Skeletal muscle tissue (tissue), 4 donors: ENCODE results near the gene AKT2. TPM values are rescaled to one million over a fixed set of nuclear protein-coding genes. Genes with fewer than 3 reads are reported as not detected.

Experiments
- H3K27ac ChIP-seq: one replicate; pipeline ENCODE4 v1.7.0; 2013; ENCODE audit warnings: mild to moderate bottlenecking, low read depth, low read length, inconsistent platforms
- H3K27me3 ChIP-seq, 3 donors: one replicate each; pipeline ENCODE4 v1.7.0; 2013; ENCODE audit warnings: low read length in 3 of 3; ENCODE audit not compliant: control insufficient read depth in 3 of 3, insufficient read depth in 3 of 3
- H3K36me3 ChIP-seq, 3 donors: one replicate each; pipeline ENCODE4 v1.7.0; 2013; ENCODE audit warnings: low read length in 3 of 3; ENCODE audit not compliant: control insufficient read depth in 3 of 3, insufficient read depth in 3 of 3
- H3K4me1 ChIP-seq, 3 donors: one replicate each; pipeline ENCODE4 v1.7.0; 2013; ENCODE audit warnings: low read length in 3 of 3, mild to moderate bottlenecking in 3 of 3; ENCODE audit not compliant: control insufficient read depth in 3 of 3, insufficient read depth in 3 of 3
- H3K4me3 ChIP-seq, 3 donors: one replicate each; pipeline ENCODE4 v1.7.0; 2013; ENCODE audit warnings: low read length in 3 of 3
- H3K9ac ChIP-seq, 3 donors: one replicate each; pipeline ENCODE4 v1.7.0; 2013; ENCODE audit warnings: low read length in 3 of 3, mild to moderate bottlenecking in 3 of 3, moderate library complexity in 2 of 3, low read depth in 1 of 3
- H3K9me3 ChIP-seq, 3 donors: one replicate each; pipeline ENCODE4 v1.7.0; 2013; ENCODE audit warnings: low read length in 3 of 3; ENCODE audit not compliant: control insufficient read depth in 3 of 3
- total RNA-seq: library from RNA; depleted of rRNA; stranded (reverse); fragments of >200 nt; gene quantifications from one replicate; pipeline ENCODE4 v1.2.3, GENCODE V29; 2014
- donor health status: Osteomylitis.

The AKT2 gene
- total RNA-seq, 1 donor from 2014 or later, result 91.3 TPM

DNA sequence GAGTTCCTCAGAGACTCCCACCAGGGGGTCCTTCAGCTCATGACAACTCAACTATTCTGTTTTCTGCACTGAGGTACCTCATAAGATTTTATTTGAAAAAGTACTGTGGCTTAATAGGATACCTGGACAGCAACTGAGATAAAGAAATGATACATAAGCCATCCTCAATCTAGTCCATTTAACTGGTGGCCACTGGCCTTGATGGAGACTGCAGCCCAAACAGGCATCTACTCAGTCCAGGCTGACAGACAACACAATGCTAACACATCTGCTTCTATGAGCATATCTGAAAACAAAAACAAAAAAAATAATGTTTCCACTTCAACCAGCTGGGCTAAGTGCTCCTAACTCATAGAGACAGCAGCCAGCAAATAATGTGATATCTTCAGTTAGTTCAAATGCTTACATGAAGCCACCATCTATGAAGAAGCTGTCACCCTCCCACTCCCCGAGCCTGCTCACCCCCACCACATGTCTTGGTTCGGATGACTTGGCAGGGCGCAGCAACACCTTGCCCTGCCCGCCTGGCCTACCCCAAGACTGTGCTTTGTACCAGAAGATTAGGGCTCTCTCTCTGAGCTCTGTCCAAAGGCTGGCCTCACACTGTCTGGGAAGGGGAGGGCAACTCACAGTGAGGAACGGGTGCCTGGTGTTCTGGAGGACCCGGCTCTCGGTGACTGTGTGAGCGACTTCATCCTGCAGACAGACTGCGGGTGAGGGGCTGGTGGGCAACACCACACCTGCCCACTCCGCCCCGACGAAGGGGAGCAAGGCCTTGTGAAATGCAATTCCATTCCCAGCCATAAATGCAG is 45.5 kb downstream of the AKT2 start:
- peaks cover 65 to 72% (median 65%) of the 10 kb centered on the region in 3 donors for H3K36me3 ChIP-seq
- H3K9me3 ChIP-seq, result no peaks in the 10 kb centered on the region
- H3K4me3 ChIP-seq, result no peak overlapping the region
- H3K27me3 ChIP-seq, result no peaks in the 10 kb centered on the region
- H3K4me1 ChIP-seq, result peaks cover 10 to 16% (median 13%) of the 10 kb centered on the region in 3 donors
- H3K9ac ChIP-seq, result no peak overlapping the region
- no peak overlapping the region for H3K27ac ChIP-seq

DNA sequence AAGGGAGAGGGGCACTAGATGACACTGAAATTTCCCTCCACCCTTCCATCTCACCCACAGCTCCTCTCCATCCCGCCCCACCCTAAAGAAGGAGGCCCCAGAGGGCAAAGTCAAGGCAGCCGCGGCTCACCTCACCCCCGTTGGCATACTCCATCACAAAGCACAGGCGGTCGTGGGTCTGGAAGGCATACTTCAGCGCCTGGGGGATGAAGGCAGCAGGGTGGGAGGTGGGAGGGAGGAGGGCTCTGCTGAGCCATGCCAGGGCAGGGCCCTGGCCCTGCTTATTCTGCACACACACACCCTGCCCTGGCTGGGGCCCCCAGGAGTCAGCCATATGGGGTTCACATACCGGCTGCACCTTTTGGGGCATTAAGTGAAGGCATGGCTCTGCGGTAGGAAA is 46.4 kb downstream of the AKT2 start:
- Histone ChIP-seq H3K4me1 (peaks cover 8 to 15% (median 13%) of the 10 kb centered on the region in 3 donors), H3K9ac (no peak overlapping the region), H3K36me3 (peaks cover 65 to 79% (median 73%) of the 10 kb centered on the region in 3 donors), H3K27ac (no peak overlapping the region), H3K4me3 (no peak overlapping the region), H3K9me3 (no peaks in the 10 kb centered on the region), H3K27me3 (no peaks in the 10 kb centered on the region)

DNA sequence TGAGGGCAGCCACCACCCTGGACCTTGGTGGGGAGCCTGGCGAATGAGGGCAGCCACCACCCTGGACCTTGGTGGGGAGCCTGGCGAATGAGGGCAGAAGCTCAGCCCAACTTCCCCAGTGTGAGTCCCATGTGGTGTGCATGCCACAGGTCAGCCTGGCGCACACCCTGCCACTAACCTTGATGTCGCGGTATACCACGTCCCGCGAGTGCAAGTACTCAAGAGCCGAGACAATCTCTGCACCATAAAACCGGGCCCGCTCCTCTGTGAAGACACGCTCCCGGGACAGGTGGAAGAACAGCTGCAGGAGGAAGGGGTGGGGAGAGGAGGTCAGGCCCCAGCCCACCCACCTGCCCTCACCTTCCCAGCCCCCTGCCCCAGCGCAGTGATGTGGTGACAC is 47.4 kb downstream of the AKT2 start:
- no peaks in the 10 kb centered on the region for H3K9me3 ChIP-seq
- H3K27ac ChIP-seq, result no peak overlapping the region
- no peaks in the 10 kb centered on the region for H3K27me3 ChIP-seq
- peaks cover 8 to 13% (median 13%) of the 10 kb centered on the region in 3 donors for H3K4me1 ChIP-seq
- H3K36me3 ChIP-seq, result peaks cover 70 to 86% (median 82%) of the 10 kb centered on the region in 3 donors
- H3K9ac ChIP-seq, result no peak overlapping the region
- no peak overlapping the region for H3K4me3 ChIP-seq

DNA sequence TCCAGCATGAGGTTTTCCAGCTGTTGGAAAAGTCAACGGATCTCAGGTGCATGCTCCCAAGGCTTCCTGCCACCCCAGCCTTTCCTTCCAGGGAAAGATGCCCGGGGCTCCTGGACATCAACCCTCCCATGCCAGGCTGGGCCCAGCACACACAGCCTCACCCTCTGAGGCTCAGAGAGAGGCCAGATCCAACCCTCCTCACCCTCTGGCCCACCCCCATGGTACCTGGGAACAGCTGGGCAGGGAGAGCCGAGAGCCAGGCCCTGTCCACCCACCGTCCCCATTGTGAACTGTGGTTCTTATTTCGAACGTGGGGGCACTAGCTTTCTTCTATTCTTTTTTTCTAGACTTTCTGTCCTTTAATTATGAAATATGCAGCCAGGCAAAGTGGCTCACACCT is 48.8 kb downstream of the AKT2 start:
- no peak overlapping the region for H3K27ac ChIP-seq
- H3K4me1 ChIP-seq, result peaks cover 6 to 9% (median 8%) of the 10 kb centered on the region in 3 donors
- H3K4me3 ChIP-seq, result no peak overlapping the region
- H3K36me3 ChIP-seq, result peaks cover 63 to 75% (median 75%) of the 10 kb centered on the region in 3 donors
- no peaks in the 10 kb centered on the region for H3K27me3 ChIP-seq
- H3K9me3 ChIP-seq, result no peaks in the 10 kb centered on the region
- H3K9ac ChIP-seq, result no peak overlapping the region

DNA sequence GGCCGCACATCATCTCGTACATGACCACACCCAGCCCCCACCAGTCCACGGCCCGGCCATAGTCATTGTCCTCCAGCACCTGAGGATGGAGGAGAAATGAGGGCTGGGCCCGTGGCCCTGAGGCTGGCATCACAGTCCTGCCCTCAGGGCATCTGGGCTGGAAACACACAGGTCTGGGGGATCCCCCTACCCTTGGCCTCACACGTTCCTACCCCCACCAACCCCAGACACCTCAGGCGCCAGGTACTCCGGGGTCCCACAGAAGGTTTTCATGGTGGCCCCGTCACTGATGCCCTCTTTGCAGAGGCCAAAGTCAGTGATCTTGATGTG is 49.2 kb downstream of the AKT2 start:
- H3K36me3 ChIP-seq, result peaks cover 60 to 75% (median 71%) of the 10 kb centered on the region in 3 donors

DNA sequence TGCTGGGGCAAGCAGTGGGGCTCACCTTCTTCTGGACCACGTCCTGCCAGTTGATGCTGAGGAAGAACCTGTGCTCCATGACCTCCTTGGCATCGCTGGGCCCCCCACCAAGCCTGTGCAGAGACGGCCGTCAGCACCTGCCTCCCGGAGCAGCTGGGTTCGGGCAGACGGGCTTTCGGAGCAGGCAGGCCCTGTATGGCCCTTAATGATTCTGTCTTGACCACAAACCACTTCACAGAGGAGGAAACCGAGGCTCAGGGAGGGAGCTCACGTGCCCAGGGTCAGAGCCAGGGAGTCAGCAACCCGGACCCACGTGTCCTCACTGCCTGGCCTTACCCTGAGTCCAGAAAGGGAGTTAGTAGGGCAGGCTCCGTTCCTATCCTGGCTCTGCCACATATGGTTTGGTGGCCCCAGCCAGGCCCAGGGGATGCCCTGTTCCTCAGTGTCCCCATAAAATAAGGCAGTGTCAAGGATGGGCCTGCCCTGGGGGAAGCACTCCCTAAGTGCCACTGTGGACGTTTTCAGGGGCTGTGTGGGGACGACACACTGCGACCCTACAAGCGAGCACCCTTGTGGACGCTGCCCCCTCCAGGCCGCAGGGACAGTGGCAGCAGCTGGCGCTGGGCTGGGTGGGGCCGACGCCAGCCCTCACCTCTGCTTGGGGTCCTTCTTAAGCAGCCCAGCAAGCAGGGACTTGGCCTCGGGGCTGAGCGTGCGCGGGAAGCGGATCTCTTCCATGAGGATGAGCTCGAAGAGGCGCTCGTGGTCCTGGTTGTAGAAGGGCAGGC is 49.7 kb downstream of the AKT2 start:
- Histone ChIP-seq H3K4me3 (no peak overlapping the region), H3K9ac (no peak overlapping the region), H3K36me3 (peaks cover 56 to 74% (median 68%) of the 10 kb centered on the region in 3 donors), H3K4me1 (peaks cover 9 to 12% (median 11%) of the 10 kb centered on the region in 3 donors), H3K27me3 (no peaks in the 10 kb centered on the region), H3K9me3 (no peaks in the 10 kb centered on the region), H3K27ac (no peak overlapping the region)

More for the DNA sequence above, 49.2 kb downstream of the AKT2 start:
- peaks cover 9 to 11% (median 10%) of the 10 kb centered on the region in 3 donors for H3K4me1 ChIP-seq
- H3K9ac ChIP-seq, result no peak overlapping the region
- H3K27ac ChIP-seq, result no peak overlapping the region
- no peak overlapping the region for H3K4me3 ChIP-seq
- no peaks in the 10 kb centered on the region for H3K9me3 ChIP-seq
- H3K27me3 ChIP-seq, result no peaks in the 10 kb centered on the region

GRCh38 chr19:40234429-40235237 is 50.5 kb downstream of the AKT2 start:
- Histone ChIP-seq H3K4me3 (no peak overlapping the region), H3K9me3 (no peaks in the 10 kb centered on the region), H3K36me3 (peaks cover 48 to 66% (median 60%) of the 10 kb centered on the region in 3 donors), H3K27me3 (no peaks in the 10 kb centered on the region), H3K27ac (no peak overlapping the region), H3K9ac (no peak overlapping the region), H3K4me1 (peaks cover 10 to 12% (median 11%) of the 10 kb centered on the region in 3 donors)

GRCh38 chr19:40233811-40234389 is 51.2 kb downstream of the AKT2 start:
- H3K36me3 ChIP-seq, result peaks cover 43 to 58% (median 53%) of the 10 kb centered on the region in 3 donors

GRCh38 chr19:40232949-40233810 is 52.0 kb downstream of the AKT2 start:
- Histone ChIP-seq H3K9ac (no peak overlapping the region), H3K27ac (no peak overlapping the region), H3K9me3 (no peaks in the 10 kb centered on the region), H3K4me1 (peaks cover 11 to 16% (median 12%) of the 10 kb centered on the region in 3 donors), H3K36me3 (peaks cover 36 to 51% (median 46%) of the 10 kb centered on the region in 3 donors), H3K27me3 (no peaks in the 10 kb centered on the region), H3K4me3 (no peak overlapping the region)

More at GRCh38 chr19:40233811-40234389, 51.2 kb downstream of the AKT2 start:
- no peaks in the 10 kb centered on the region for H3K9me3 ChIP-seq
- no peaks in the 10 kb centered on the region for H3K27me3 ChIP-seq
- peaks cover 11 to 14% (median 12%) of the 10 kb centered on the region in 3 donors for H3K4me1 ChIP-seq
- H3K27ac ChIP-seq, result no peak overlapping the region
- no peak overlapping the region for H3K9ac ChIP-seq
- no peak overlapping the region for H3K4me3 ChIP-seq
